ENCODE data around the gene CCDC142.
"Not testable (repeated sequence)": the region's sequence is repeated elsewhere in the genome, so short reads cannot be mapped to it uniquely, and the experiment has no call there.

The CCDC142 gene

GRCh38 chr2:74499267-74499939, 16.6 kb upstream of the CCDC142 start, which contains the start of gene LBX2:
TSS of gene LBX2 (minus strand) at chr2:74499603. CDS start at chr2:74499537, 66 bp downstream.
- DNase-seq (ENCODE audit: low spot score): no peak

- DNase-seq (ENCODE audit: low spot score): no peak
These were observed 15.9 kb upstream of the CCDC142 start for GRCh38 chr2:74498500-74499266.

GRCh38 chr2:74497777-74498499, 15.1 kb upstream of the CCDC142 start:
- no peak for DNase-seq (ENCODE audit: low spot score)

GRCh38 chr2:74496997-74497776, 14.4 kb upstream of the CCDC142 start:
- DNase-seq (ENCODE audit: low spot score): no peak

GRCh38 chr2:74495440-74495839, 12.6 kb upstream of the CCDC142 start:
- no peak for DNase-seq (ENCODE audit: low spot score)

- no peak for DNase-seq (ENCODE audit: low spot score)
These were observed 10.7 kb upstream of the CCDC142 start for GRCh38 chr2:74493546-74493945.

GRCh38 chr2:74491648-74492544, 9.1 kb upstream of the CCDC142 start:
- DNase-seq (ENCODE audit: low spot score): no peak

- no peak for DNase-seq (ENCODE audit: low spot score)
These were observed 7.1 kb upstream of the CCDC142 start for GRCh38 chr2:74489906-74490305.

GRCh38 chr2:74488643-74489481, 6.1 kb upstream of the CCDC142 start:
- no peak for DNase-seq (ENCODE audit: low spot score)

GRCh38 chr2:74486141-74486540, 3.3 kb upstream of the CCDC142 start:
- no peak for DNase-seq (ENCODE audit: low spot score)

- DNase-seq (ENCODE audit: low spot score): not testable (repeated sequence)
These were observed 922 bp upstream of the CCDC142 start for GRCh38 chr2:74483675-74484164.

- no peak for DNase-seq (ENCODE audit: low spot score)
These were observed 617 bp downstream of the CCDC142 start for GRCh38 chr2:74481961-74482800.

- DNase-seq (ENCODE audit: low spot score): no peak
These were observed 1.4 kb downstream of the CCDC142 start for GRCh38 chr2:74481431-74481830.

- DNase-seq (ENCODE audit: low spot score): no peak
These were observed 7.9 kb downstream of the CCDC142 start for GRCh38 chr2:74474899-74475298.

- DNase-seq (ENCODE audit: low spot score): no peak
These were observed 8.3 kb downstream of the CCDC142 start for GRCh38 chr2:74474481-74474880.

- no peak for DNase-seq (ENCODE audit: low spot score)
These were observed 9.9 kb downstream of the CCDC142 start for GRCh38 chr2:74472945-74473258.

GRCh38 chr2:74472086-74472944, 10.5 kb downstream of the CCDC142 start, which contains the start of gene MRPL53:
TSS of gene MRPL53 (minus strand) at chr2:74472680. CDS start at chr2:74472660, 20 bp downstream.
- peak; percentile 93 for DNase-seq (ENCODE audit: low spot score)

Data from globus pallidus (tissue), 1 donor.